SK-N-SH treated with all-trans-retinoic acid at 6 μM for 48 hours (cell line): Measurements from ENCODE around the gene PDGFA.

ENCODE experiments used
- ATAC-seq: fragments of 200-7000 bp; cut with Tn5 transposase; 3 replicates; pipeline ENCODE4 v1.9.1; 2020; ENCODE audit warnings: mild to moderate bottlenecking, moderate library complexity
- ARNTL ChIP-seq: fragments of 450-650 bp; formaldehyde crosslinking; IDR thresholded peaks from 2 replicates; pipeline ENCODE4 v1.5.0; 2020; ENCODE audit warnings: low read depth, mild to moderate bottlenecking, moderate library complexity, borderline replicate concordance
- BACH2 ChIP-seq: fragments of 250-450 bp; sonication (Bioruptor Pico); IDR thresholded peaks from 2 replicates; pipeline ENCODE4 v1.9.0; 2021; ENCODE audit warnings: mild to moderate bottlenecking, borderline replicate concordance
- CSDC2 ChIP-seq: fragments of 250-450 bp; sonication (Bioruptor Pico); IDR thresholded peaks from 2 replicates; pipeline ENCODE4 v1.5.0; 2020; ENCODE audit warnings: mild to moderate bottlenecking, moderate library complexity
- ESRRG ChIP-seq: fragments of 250-450 bp; sonication (Bioruptor Pico); IDR thresholded peaks from 2 replicates; pipeline ENCODE4 v1.6.1; 2021; ENCODE audit warnings: mild to moderate bottlenecking
- GLIS3 ChIP-seq: fragments of 250-450 bp; sonication (Bioruptor Pico); IDR thresholded peaks from 2 replicates; pipeline ENCODE4 v1.5.0; 2020; ENCODE audit warnings: mild to moderate bottlenecking, moderate library complexity
- ISL1 ChIP-seq: fragments of 250-450 bp; sonication (Bioruptor Pico); IDR thresholded peaks from 2 replicates; pipeline ENCODE4 v2.1.2; 2022; ENCODE audit warnings: mild to moderate bottlenecking, moderate library complexity
- OSR1 ChIP-seq: fragments of 250-450 bp; sonication (Bioruptor Pico); IDR thresholded peaks from 2 replicates; pipeline ENCODE4 v1.8.0; 2022; ENCODE audit warnings: moderate library complexity, mild to moderate bottlenecking, inconsistent platforms
- PPARA ChIP-seq: fragments of 250-450 bp; sonication (Bioruptor Pico); IDR thresholded peaks from 2 replicates; pipeline ENCODE4 v1.5.0; 2020; ENCODE audit warnings: mild to moderate bottlenecking, borderline replicate concordance
- RARB ChIP-seq: fragments of 250-450 bp; sonication (Bioruptor Pico); IDR thresholded peaks from 2 replicates; pipeline ENCODE4 v1.8.0; 2021; ENCODE audit warnings: mild to moderate bottlenecking, moderate library complexity
- SNAI2 ChIP-seq: fragments of 250-450 bp; sonication (Bioruptor Pico); IDR thresholded peaks from 2 replicates; pipeline ENCODE4 v1.5.0; 2020; ENCODE audit warnings: mild to moderate bottlenecking, moderate library complexity
- TCF4 ChIP-seq: fragments of 250-450 bp; sonication (Bioruptor Pico); IDR thresholded peaks from 2 replicates; pipeline ENCODE4 v1.8.0; 2021; ENCODE audit warnings: mild to moderate bottlenecking, moderate library complexity, borderline replicate concordance
- TOX ChIP-seq: fragments of 250-450 bp; sonication (Bioruptor Pico); IDR thresholded peaks from 2 replicates; pipeline ENCODE4 v1.8.0; 2021; ENCODE audit warnings: mild to moderate bottlenecking, moderate library complexity, borderline replicate concordance
- ZC3H10 ChIP-seq: fragments of 250-450 bp; sonication (Bioruptor Pico); IDR thresholded peaks from 2 replicates; pipeline ENCODE4 v1.5.1; 2021; ENCODE audit warnings: mild to moderate bottlenecking, moderate library complexity
- ZFP3 ChIP-seq: fragments of 250-450 bp; sonication (Bioruptor Pico); IDR thresholded peaks from 2 replicates; pipeline ENCODE4 v1.5.0; 2020; ENCODE audit warnings: mild to moderate bottlenecking, moderate library complexity
- ZNF565 ChIP-seq: fragments of 450-650 bp; formaldehyde crosslinking; conservative IDR thresholded peaks from 2 replicates; pipeline ENCODE4 v1.5.0; 2020; ENCODE audit warnings: low read depth, mild to moderate bottlenecking, moderate library complexity
- ZNF70 ChIP-seq: fragments of 450-650 bp; formaldehyde crosslinking; IDR thresholded peaks from 2 replicates; pipeline ENCODE4 v1.5.0; 2020; ENCODE audit warnings: mild to moderate bottlenecking, moderate library complexity
- ZNF8 ChIP-seq: fragments of 450-650 bp; formaldehyde crosslinking; IDR thresholded peaks from 2 replicates; pipeline ENCODE4 v1.5.0; 2020; ENCODE audit warnings: mild to moderate bottlenecking, moderate library complexity
- TF ChIP-seq, protein P1 (sequence below): fragments of 250-450 bp; sonication (Bioruptor Pico); IDR thresholded peaks from 2 replicates; pipeline ENCODE4 v1.5.1; 2020; ENCODE audit warnings: low read depth, mild to moderate bottlenecking, moderate library complexity
- TF ChIP-seq, protein P2 (sequence below): fragments of 250-450 bp; sonication (Bioruptor Pico); IDR thresholded peaks from 2 replicates; pipeline ENCODE4 v1.5.1; 2021; ENCODE audit warnings: mild to moderate bottlenecking, moderate library complexity
- TF ChIP-seq, protein P3 (sequence below): fragments of 250-450 bp; sonication (Bioruptor Pico); IDR thresholded peaks from 2 replicates; pipeline ENCODE4 v1.8.0; 2020; ENCODE audit warnings: mild to moderate bottlenecking, moderate library complexity, borderline replicate concordance
- TF ChIP-seq, protein P4 (sequence below): fragments of 250-450 bp; sonication (Bioruptor Pico); IDR thresholded peaks from 2 replicates; pipeline ENCODE4 v1.8.0; 2021; ENCODE audit warnings: low read depth, mild to moderate bottlenecking, moderate library complexity, borderline replicate concordance

The PDGFA gene

DNA sequence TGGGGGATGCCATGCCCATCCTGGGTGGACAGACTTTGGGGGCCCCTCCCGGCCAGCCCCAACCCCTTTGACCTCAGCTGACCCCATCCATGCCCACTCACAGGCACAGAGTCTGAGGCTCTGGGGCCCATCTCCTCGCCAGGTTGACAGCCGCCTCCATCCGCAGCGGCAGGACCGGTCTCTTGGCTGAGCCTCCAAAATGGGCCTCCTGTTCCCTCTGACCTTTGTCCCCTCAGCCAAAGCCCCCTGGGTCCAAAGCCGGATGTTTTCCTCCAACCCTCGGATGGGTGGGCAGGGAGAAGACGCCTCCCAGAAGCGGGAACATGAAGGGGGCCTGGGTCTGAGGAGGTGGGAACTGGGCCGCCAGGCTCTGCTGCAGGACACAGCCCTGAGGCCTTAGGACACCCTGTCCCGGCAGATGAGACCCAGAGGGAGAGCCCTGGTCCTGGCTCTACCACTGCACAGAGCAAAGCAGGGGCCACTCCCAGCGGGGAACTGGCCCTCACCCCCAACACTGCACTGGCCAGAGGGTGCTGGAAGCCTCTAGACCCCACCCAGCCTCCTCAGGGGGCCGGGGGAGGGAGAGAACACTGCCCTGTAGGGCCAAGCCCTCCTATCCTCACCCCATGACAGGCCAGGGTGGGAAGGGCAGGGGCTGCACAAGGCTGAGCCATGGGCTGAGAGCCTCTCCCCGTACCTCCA lies 12.6 kb downstream of the PDGFA start (continued):
- TF ChIP-seq, protein P1, sequence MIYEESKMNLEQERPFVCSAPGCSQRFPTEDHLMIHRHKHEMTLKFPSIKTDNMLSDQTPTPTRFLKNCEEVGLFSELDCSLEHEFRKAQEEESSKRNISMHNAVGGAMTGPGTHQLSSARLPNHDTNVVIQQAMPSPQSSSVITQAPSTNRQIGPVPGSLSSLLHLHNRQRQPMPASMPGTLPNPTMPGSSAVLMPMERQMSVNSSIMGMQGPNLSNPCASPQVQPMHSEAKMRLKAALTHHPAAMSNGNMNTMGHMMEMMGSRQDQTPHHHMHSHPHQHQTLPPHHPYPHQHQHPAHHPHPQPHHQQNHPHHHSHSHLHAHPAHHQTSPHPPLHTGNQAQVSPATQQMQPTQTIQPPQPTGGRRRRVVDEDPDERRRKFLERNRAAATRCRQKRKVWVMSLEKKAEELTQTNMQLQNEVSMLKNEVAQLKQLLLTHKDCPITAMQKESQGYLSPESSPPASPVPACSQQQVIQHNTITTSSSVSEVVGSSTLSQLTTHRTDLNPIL (CRISPR knock-in tag): no peak

DNA sequence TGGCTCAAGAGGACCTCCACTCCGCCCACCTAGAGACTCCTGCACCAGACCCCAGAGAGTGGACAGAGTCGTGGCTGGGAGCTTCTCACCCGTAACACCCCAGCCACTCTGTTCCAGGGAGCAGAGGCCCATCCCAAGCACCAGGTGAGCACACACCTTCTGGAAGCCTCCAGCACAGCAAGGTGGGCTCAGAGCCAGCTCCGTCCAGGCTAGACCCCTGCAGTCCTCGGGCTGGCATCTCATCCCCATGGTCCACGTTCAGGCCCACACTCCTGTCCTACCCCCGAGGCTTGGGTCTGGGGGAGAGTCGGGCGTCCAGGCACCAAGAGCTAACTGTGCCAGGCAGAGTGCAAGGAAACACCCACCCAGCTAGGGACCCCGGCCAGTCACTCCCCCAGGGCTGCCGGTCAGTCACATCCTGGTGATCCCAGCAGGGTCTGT lies 13.2 kb downstream of the PDGFA start:
- no peak for ATAC-seq
- TF ChIP-seq, protein P2, sequence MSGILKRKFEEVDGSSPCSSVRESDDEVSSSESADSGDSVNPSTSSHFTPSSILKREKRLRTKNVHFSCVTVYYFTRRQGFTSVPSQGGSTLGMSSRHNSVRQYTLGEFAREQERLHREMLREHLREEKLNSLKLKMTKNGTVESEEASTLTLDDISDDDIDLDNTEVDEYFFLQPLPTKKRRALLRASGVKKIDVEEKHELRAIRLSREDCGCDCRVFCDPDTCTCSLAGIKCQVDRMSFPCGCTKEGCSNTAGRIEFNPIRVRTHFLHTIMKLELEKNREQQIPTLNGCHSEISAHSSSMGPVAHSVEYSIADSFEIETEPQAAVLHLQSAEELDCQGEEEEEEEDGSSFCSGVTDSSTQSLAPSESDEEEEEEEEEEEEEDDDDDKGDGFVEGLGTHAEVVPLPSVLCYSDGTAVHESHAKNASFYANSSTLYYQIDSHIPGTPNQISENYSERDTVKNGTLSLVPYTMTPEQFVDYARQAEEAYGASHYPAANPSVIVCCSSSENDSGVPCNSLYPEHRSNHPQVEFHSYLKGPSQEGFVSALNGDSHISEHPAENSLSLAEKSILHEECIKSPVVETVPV (CRISPR knock-in tag): no peak
- TF ChIP-seq ZFP3 (CRISPR knock-in tag) (no peak), TOX (CRISPR knock-in tag) (no peak), ZNF8 (CRISPR knock-in tag) (no peak), ISL1 (no peak), BACH2 (CRISPR knock-in tag) (no peak), CSDC2 (CRISPR knock-in tag) (no peak), ZNF565 (CRISPR knock-in tag) (no peak), RARB (CRISPR knock-in tag) (no peak), OSR1 (CRISPR knock-in tag) (no peak), ZC3H10 (CRISPR knock-in tag) (no peak), ESRRG (CRISPR knock-in tag) (no peak)
- TF ChIP-seq, protein P3, sequence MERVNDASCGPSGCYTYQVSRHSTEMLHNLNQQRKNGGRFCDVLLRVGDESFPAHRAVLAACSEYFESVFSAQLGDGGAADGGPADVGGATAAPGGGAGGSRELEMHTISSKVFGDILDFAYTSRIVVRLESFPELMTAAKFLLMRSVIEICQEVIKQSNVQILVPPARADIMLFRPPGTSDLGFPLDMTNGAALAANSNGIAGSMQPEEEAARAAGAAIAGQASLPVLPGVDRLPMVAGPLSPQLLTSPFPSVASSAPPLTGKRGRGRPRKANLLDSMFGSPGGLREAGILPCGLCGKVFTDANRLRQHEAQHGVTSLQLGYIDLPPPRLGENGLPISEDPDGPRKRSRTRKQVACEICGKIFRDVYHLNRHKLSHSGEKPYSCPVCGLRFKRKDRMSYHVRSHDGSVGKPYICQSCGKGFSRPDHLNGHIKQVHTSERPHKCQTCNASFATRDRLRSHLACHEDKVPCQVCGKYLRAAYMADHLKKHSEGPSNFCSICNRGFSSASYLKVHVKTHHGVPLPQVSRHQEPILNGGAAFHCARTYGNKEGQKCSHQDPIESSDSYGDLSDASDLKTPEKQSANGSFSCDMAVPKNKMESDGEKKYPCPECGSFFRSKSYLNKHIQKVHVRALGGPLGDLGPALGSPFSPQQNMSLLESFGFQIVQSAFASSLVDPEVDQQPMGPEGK: no peak
- TF ChIP-seq, all 23 proteins: peak for 0

DNA sequence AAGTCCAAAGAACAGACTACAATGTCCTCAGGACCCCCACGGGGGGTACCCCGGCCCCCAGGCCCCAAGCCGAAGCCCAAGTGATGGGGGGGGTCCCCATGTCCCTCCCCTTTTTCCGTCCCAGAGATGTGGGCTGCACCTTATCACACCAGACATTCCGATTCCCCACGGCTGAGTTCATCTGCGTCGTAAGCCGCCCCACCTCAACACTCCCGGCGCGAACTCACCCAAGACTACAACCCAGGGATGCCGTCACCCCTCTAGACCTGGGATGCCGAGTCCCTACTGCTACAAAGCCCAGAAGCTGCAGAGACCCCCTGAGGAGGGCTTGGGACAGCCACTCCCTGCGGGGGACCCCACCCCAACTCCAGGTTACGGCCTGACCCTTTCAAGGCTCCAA lies 14.5 kb downstream of the PDGFA start:
- TF ChIP-seq CSDC2 (CRISPR knock-in tag): no peak
- no peak for TF ChIP-seq PPARA (CRISPR knock-in tag)
- TF ChIP-seq ARNTL (CRISPR knock-in tag): no peak
- no peak for TF ChIP-seq GLIS3
- no peak for TF ChIP-seq TCF4
- no peak for TF ChIP-seq ZNF70
- TF ChIP-seq OSR1 (CRISPR knock-in tag): no peak
- no peak for TF ChIP-seq BACH2 (CRISPR knock-in tag)
- no peak for TF ChIP-seq ESRRG (CRISPR knock-in tag)
- no peak for TF ChIP-seq SNAI2 (CRISPR knock-in tag)
- TF ChIP-seq, all 23 proteins: peak for 0
- no peak for ATAC-seq

DNA sequence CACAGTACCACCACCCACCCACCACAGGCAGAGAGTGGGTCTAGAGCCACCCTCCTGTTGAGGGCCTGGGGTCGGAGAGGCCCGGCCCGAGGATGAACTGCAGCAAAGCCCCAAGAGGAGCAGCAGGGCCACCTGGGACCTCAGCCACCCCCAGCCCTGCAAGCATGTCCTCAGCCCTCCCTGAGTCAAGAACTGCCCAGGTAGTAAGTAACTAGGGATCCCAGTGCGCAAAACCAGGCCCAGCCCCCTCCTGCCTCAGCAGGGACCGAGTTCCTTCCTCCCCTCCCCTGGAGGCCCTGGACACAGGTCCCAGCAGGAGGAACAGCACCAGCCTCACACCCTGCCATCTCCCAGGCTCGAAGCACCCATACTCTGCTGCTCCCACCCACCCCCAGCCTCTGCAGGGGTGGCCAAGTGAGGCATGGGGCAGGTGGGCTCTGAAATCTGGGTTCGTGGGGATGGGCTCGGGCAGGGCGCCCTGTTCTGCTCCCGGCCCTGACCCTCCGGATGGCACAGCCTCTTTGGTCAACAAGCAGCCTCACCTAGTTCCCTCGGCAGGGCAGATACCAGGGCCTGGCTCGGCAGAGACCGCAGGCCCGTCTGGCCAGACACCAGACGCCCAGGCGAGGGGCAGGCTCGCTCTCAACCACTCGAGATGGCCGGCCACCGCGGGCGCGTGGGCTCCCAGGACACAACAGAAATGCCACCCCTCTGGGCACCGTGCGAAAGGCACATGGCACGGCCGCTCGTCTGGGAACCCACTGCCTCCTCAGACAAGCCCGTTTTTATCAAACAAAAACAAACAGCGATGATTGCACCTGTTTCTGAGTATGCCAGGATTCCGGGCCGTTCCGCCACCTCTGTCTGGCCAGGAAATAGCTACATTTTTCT lies 15.2 kb downstream of the PDGFA start:
- TF ChIP-seq ZC3H10 (CRISPR knock-in tag) (no peak), TCF4 (no peak)
- TF ChIP-seq, protein P2 (CRISPR knock-in tag): no peak
- TF ChIP-seq, protein P4, sequence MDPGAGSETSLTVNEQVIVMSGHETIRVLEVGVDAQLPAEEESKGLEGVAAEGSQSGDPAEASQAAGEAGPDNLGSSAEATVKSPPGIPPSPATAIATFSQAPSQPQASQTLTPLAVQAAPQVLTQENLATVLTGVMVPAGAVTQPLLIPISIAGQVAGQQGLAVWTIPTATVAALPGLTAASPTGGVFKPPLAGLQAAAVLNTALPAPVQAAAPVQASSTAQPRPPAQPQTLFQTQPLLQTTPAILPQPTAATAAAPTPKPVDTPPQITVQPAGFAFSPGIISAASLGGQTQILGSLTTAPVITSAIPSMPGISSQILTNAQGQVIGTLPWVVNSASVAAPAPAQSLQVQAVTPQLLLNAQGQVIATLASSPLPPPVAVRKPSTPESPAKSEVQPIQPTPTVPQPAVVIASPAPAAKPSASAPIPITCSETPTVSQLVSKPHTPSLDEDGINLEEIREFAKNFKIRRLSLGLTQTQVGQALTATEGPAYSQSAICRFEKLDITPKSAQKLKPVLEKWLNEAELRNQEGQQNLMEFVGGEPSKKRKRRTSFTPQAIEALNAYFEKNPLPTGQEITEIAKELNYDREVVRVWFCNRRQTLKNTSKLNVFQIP (CRISPR knock-in tag): no peak
- TF ChIP-seq, all 23 proteins: peak for 0
- ATAC-seq: no peak; the same call in 2 of the 3 replicates
